OCI-LY7 (cell line): ENCODE measurements around the gene CYP2B6. TPM values are rescaled to one million over a fixed set of nuclear protein-coding genes. Genes with fewer than 3 reads are reported as not detected.
"Not testable (repeated sequence)": the region's sequence is repeated elsewhere in the genome, so short reads cannot be mapped to it uniquely, and the experiment has no call there.

Source experiments
- BruUV-seq: library from RNA; stranded (reverse); fragments of 400-500 nt; replicated peaks from 2 replicates; lab custom pipeline; 2021; lab: Mats Ljungman, UMichigan
- CTCF ChIA-PET: fragments of 300-600 bp; sonication (Branson Sonifier 250); formaldehyde crosslinking; loops from one replicate; lab custom pipeline; 2022; ENCODE audit warnings: antibody characterized with exemption; ENCODE audit not compliant: unreplicated experiment; lab: Charles Lee
- POLR2A ChIA-PET: fragments of 300-600 bp; sonication (Branson Sonifier 250); formaldehyde crosslinking; loops from one replicate; lab custom pipeline; 2022; ENCODE audit warnings: antibody characterized with exemption; lab: Charles Lee
- DNase-seq: peaks from one replicate; pipeline ENCODE4 v3.0.0-alpha.2; 2015; ENCODE audit warnings: low spot score
- H2AFZ ChIP-seq: fragments of 200-600 bp; sonication (generic), shearing (Covaris generic); 2 replicates; pipeline ENCODE4 v1.6.1; 2014; ENCODE audit warnings: mild to moderate bottlenecking, antibody characterized with exemption, low read length, moderate library complexity
- H3K27ac ChIP-seq: fragments of 200-600 bp; sonication (generic); 2 replicates; pipeline ENCODE4 v1.5.1; 2014; ENCODE audit warnings: mixed run types, low read depth, mild to moderate bottlenecking, moderate library complexity, low read length, inconsistent platforms; ENCODE audit not compliant: poor library complexity, severe bottlenecking
- H3K36me3 ChIP-seq: fragments of 200-600 bp; sonication (generic); 2 replicates; pipeline ENCODE4 v1.6.1; 2014; ENCODE audit warnings: mild to moderate bottlenecking, antibody characterized with exemption, low read length, moderate library complexity, mixed read lengths; ENCODE audit not compliant: insufficient read depth
- H3K4me1 ChIP-seq: fragments of 200-600 bp; sonication (generic); 2 replicates; pipeline ENCODE4 v1.5.1; 2014; ENCODE audit warnings: mild to moderate bottlenecking, low read length; ENCODE audit not compliant: insufficient read depth, poor library complexity, severe bottlenecking
- H3K4me2 ChIP-seq: fragments of 200-600 bp; sonication (generic); 2 replicates; pipeline ENCODE4 v1.6.1; 2014; ENCODE audit warnings: mild to moderate bottlenecking, low read length
- H3K4me3 ChIP-seq: fragments of 200-600 bp; sonication (generic); 2 replicates; pipeline ENCODE4 v1.5.1; 2014; ENCODE audit warnings: mild to moderate bottlenecking, low read depth, low read length; ENCODE audit not compliant: poor library complexity, severe bottlenecking
- H3K79me2 ChIP-seq: fragments of 200-600 bp; sonication (generic); 2 replicates; pipeline ENCODE4 v1.6.1; 2016; ENCODE audit warnings: low read depth, mild to moderate bottlenecking, low read length, moderate library complexity, mixed read lengths; ENCODE audit not compliant: insufficient read depth
- H3K9me2 ChIP-seq: fragments of 200-600 bp; sonication (generic); 2 replicates; pipeline ENCODE4 v1.6.1; 2016; ENCODE audit warnings: mild to moderate bottlenecking, low read length, mixed read lengths; ENCODE audit not compliant: insufficient read depth
- H3K9me3 ChIP-seq: fragments of 200-600 bp; sonication (generic); 2 replicates; pipeline ENCODE4 v1.6.1; 2014; ENCODE audit warnings: mild to moderate bottlenecking, mixed run types, low read length, mixed read lengths
- H4K20me1 ChIP-seq: fragments of 200-600 bp; sonication (generic); 2 replicates; pipeline ENCODE4 v1.6.1; 2014; ENCODE audit warnings: mild to moderate bottlenecking, antibody characterized with exemption, low read length, moderate library complexity, mixed read lengths; ENCODE audit not compliant: insufficient read depth
- EZH2phosphoT487 ChIP-seq: fragments of 200-600 bp; sonication (generic); IDR thresholded peaks from 2 replicates; pipeline ENCODE4 v1.6.1; 2018; ENCODE audit warnings: low read depth, borderline replicate concordance, mild to moderate bottlenecking, mixed run types, antibody characterized with exemption, low read length, moderate library complexity, mixed read lengths
- intact Hi-C: fragments of 100-400 bp; cut with micrococcal nuclease; formaldehyde crosslinking; loops from one replicate; pipeline ENCODE4 v1.10.0; 2022; ENCODE audit not compliant: unreplicated experiment
- total RNA-seq, 2 experiments: library from RNA; depleted of rRNA in 1 of 2; stranded (reverse); fragments of >200 nt in 1 of 2; shearing (Covaris generic) in 1 of 2; gene quantifications; 2 replicates each; pipeline ENCODE4 v1.2.3, GENCODE V29; 2014 to 2022
- TF ChIP-seq, protein P1 (sequence below): fragments of 200-600 bp; sonication (generic); conservative IDR thresholded peaks from 2 replicates; pipeline ENCODE4 v1.5.1; 2014; ENCODE audit warnings: mild to moderate bottlenecking, antibody characterized with exemption, low read length, moderate library complexity, mixed read lengths

Gene CYP2B6
- total RNA-seq, 2 experiments from 2014 or later = not detected

DNA sequence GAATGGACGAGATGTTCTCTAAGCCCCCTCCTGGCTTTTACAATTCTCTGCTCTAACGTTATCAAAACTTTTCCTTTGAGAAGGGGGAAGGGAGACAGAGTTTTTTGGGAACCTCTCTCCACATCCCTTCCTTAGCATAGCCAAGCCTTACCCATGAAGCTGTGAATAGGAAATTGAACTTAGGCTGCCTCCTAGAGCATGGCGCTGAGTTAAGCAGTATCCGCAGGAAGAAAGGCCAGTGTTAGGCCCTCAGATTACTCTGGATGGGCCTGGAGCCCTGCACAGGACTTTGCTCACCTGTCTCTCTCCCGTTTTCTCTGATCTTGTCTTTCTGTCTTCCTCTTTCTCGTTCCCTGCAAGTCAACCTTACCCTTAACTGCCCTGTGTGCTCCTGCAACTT lies 39.6 kb downstream of the CYP2B6 start:
- Histone ChIP-seq H3K4me3 (no peak overlapping the region), H3K9me3 (no peaks in the 10 kb centered on the region), H3K79me2 (no peaks in the 10 kb centered on the region), H4K20me1 (no peaks in the 10 kb centered on the region), H3K4me2 (no peak overlapping the region), H3K9me2 (no peaks in the 10 kb centered on the region), H3K36me3 (no peaks in the 10 kb centered on the region), H3K27ac (no peak overlapping the region), H3K4me1 (no peaks in the 10 kb centered on the region), H2AFZ (no peak overlapping the region)
- TF ChIP-seq, protein P1, sequence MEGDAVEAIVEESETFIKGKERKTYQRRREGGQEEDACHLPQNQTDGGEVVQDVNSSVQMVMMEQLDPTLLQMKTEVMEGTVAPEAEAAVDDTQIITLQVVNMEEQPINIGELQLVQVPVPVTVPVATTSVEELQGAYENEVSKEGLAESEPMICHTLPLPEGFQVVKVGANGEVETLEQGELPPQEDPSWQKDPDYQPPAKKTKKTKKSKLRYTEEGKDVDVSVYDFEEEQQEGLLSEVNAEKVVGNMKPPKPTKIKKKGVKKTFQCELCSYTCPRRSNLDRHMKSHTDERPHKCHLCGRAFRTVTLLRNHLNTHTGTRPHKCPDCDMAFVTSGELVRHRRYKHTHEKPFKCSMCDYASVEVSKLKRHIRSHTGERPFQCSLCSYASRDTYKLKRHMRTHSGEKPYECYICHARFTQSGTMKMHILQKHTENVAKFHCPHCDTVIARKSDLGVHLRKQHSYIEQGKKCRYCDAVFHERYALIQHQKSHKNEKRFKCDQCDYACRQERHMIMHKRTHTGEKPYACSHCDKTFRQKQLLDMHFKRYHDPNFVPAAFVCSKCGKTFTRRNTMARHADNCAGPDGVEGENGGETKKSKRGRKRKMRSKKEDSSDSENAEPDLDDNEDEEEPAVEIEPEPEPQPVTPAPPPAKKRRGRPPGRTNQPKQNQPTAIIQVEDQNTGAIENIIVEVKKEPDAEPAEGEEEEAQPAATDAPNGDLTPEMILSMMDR = no peak
- TF ChIP-seq EZH2phosphoT487 = no peak
- POLR2A ChIA-PET = no interaction called here
- intact Hi-C loops = no loop called here
- DNase-seq = no peak
- CTCF ChIA-PET = no interaction called here
- no TSS peak for BruUV-seq

DNA sequence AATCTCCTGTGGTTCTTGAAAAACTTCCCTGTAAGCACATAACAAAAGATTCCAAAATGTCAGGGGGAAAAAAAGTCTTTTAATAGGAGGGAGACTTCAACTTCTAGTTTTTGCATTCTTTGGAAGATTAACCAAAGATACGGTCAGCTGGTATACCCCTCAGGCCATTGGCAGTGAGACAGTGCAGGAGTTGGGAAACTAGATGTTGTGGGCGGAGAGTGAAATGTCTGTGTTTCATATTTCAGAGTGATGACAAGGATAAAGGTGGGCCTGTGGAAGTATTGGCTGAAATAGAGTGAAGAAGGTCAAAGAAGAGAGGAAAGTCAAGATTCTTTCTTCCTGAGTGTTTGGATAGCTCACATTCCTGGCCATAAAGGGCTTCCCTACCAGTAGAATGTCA lies 40.8 kb downstream of the CYP2B6 start:
- ChIA-PET POLR2A (interaction anchor here (0.7 kb wide), 1 partner anchor 1995 kb away, joined by 3 read pairs; no protein-coding TSS in a partner anchor), CTCF (no interaction called here)
- no peak for DNase-seq
- H3K9me3 ChIP-seq = no peaks in the 10 kb centered on the region
- no TSS peak for BruUV-seq
- H3K79me2 ChIP-seq = no peaks in the 10 kb centered on the region
- no peak overlapping the region for H3K27ac ChIP-seq
- no peaks in the 10 kb centered on the region for H4K20me1 ChIP-seq
- H3K4me3 ChIP-seq = no peak overlapping the region
- no peaks in the 10 kb centered on the region for H3K4me1 ChIP-seq
- TF ChIP-seq, protein P1 = no peak
- TF ChIP-seq EZH2phosphoT487 = no peak
- intact Hi-C loops = no loop called here
- H3K4me2 ChIP-seq = no peak overlapping the region
- H2AFZ ChIP-seq = no peak overlapping the region
- H3K36me3 ChIP-seq = no peaks in the 10 kb centered on the region
- H3K9me2 ChIP-seq = no peaks in the 10 kb centered on the region

DNA sequence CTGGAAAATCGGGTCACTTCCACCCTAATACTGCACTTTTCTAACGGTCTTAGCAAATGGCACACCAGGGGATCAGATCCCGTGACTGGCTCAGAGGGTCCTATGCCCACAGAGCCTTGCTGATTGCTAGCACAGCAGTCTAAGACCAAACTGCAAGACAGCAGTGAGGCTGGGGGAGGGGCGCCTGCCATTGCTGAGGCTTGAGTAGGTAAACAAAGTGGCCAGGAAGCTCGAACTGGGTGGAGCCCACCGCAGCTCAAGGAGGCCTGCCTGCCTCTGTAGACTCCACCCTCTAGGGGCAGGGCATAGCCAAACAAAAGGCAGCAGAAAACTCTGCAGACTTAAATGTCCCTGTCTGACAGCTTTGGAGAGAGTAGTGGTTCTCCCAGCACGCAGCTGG lies 42.2 kb downstream of the CYP2B6 start:
- H3K4me1 ChIP-seq, H3K4me2 ChIP-seq, H3K9me2 ChIP-seq, H3K79me2 ChIP-seq, POLR2A ChIA-PET, BruUV-seq, H3K4me3 ChIP-seq, H4K20me1 ChIP-seq, H3K36me3 ChIP-seq, H2AFZ ChIP-seq, intact Hi-C loops, DNase-seq, H3K27ac ChIP-seq, H3K9me3 ChIP-seq, CTCF ChIA-PET: not testable (repeated sequence)
